T-helper 22 cell (primary cell): ENCODE results near the gene TRUB2.
"Not testable (repeated sequence)": the region's sequence is repeated elsewhere in the genome, so short reads cannot be mapped to it uniquely, and the experiment has no call there.

ENCODE experiments used
- DNase-seq: peaks from one replicate; pipeline ENCODE4 v3.0.0-alpha.2; 2020; ENCODE audit warnings: low read depth

The TRUB2 gene

GRCh38 chr9:128340691-128341434, 18.6 kb upstream of the TRUB2 start:
- DNase-seq, result no peak

DNA sequence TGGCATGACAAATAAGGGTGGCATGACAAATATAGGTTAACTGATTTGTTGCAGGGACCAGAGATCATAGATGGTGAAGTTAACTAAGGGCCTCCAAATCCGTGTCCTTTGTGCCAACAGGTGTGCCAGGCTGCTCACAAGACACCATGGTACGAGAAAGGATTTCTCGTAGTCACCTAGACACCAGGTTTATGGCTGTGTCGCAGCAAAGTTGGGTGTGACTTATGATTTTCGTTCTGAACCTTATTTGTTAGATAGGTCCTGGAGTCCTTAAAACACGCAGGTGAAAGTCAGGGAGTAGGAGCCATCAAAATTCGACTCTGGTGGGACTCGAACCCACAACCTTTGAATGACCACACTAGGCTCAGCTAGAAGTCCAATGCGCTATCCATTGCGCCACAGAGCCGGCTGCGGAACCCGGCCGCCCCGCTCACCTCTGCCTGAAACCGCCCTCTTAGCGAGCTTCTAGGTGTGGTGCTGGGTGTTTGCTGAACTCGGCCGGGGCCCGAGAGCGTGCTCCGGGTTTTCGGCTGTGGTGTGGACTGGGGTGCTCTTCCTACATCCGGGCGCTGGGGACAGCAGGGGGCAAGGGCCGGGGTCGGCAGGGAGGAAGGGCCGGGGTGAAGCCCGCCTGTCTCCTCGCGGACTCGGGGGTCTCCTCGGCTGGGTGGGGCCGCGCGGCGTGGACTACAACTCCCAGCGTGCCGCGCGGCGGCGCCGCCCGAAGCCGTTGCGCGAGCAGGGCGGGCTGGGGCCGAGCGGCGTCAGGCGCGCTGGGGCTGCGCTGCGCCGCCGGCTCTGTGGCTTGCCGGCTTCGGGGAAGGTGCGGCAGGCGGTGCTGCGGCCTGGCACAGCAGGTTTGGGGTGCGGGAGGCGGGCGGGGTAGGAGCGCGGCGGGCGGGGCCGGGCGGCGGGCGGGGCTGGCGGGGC, 17.8 kb upstream of the TRUB2 start, which contains the start of gene SLC27A4:
Gene SLC27A4, plus strand, starts transcription at position 767 of the 930 bp plus-strand sequence. CDS start 2,606 bp downstream, outside the sequence.
- peak; percentile 81 for DNase-seq

DNA sequence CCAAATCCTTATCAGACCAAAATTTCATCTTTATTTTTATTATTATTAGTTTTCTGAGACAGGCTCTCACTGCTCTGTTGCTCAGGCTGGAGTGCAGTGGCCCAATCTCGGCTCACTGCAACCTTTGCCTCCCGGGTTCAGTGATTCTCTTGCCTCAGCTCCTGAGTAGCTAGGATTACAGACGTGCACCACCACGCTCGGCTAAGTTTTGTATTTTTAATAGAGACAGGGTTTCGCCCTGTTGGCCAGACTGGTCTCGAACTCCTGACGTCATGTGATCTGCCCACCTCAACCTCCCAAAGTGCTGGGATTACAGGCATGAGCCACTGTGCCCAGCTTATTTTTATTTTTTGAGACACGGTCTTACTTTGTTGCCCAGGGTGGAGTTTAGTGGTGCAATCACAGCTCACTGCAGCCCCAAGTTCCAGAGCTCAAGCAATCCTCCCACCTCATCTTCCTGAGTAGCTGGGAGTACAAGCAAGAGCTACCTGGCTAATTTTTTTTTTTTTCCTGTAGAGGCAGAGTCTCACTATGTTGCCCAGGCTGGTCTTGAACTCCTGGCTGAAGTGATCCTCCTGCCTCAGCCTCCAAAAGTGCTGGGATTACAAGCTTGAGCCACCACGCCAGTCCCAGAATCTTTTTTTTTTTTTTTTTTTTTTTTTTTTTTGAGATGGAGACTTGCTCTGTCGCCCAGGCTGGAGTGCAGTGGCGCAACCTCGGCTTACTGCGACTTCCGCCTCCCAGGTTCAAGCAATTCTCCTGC, 16.8 kb upstream of the TRUB2 start:
- not testable (repeated sequence) for DNase-seq

DNA sequence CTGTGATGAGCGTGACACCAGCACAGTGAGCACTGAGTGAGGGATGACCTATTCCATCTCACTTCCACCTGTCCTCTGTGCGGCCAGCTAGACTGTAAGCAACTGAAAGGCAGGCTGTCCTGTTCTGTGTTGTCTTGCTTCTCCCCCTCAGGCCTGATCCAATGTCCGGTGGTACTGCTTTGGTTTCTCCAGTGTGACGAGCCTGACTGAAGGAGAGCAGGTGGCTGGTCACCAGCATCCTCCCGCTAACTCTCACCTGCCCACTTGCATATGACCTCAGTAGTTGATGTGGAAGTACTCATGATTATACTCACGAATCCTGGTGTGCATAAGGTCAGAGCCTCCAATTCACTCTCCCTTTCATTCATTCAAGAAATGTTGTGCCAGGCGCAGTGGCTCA, 15.7 kb upstream of the TRUB2 start:
- DNase-seq, result no peak

DNA sequence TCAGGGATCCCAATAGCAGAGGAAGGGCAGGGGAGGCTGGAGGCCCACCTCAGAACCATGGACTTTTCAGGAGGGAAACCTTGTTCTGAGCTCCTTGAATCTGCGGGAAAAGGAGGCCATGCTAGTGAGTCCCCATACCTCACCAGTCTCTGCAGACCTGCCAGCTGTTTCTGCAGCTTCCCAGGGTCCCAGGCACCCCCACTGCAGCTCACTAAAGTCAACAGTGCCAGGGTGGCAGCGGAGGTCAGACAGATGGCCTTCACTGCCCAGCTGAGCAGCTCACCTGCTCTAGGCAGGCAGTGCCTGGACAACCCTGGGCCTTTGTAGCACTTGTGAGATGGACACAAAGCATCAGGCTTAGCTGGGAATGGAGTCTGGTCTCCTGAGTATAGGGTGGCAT, 13.7 kb upstream of the TRUB2 start:
- DNase-seq, result no peak

GRCh38 chr9:128335161-128335560, 12.9 kb upstream of the TRUB2 start:
- no peak for DNase-seq

- no peak for DNase-seq
Observed at GRCh38 chr9:128333451-128333869, 11.2 kb upstream of the TRUB2 start.

DNA sequence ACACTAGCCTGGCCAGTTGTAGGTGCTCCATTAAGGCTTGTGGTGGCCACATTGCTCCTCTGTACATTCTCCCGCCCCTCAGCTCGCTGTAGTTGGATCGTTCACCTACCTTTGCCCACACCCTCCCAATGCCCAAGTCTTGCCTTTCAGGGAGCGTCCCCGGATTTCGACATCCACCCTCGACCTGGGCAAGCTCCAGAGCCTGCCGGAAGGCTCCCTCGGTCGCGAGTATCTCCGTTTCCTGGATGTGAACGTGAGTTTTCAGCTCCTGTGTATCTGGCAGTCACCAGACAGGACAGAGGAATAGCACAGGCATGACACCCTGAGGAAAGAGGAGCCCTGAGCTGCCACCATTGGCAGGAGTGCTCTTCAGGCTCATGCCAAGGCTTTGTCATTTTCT, 3.4 kb upstream of the TRUB2 start:
- no peak for DNase-seq

DNA sequence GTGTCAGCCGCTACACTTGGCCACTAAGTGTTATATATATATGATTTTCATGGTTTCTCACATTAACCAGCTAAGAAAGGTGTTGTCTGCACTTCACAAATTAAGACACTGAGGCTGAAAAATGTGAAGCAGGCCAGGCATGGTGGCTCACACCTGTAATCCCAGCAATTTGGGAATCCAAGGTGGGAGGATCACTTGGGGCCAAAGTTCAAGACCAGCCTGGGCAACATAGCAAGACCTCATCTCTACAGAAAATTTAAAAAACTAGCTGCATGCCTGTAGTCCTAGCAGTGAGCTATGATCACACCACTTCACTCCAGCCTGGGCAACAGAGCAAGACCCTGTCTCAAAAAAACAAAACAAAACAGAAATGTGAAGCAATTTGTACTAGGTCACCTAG, 2.2 kb upstream of the TRUB2 start:
- no peak for DNase-seq

DNA sequence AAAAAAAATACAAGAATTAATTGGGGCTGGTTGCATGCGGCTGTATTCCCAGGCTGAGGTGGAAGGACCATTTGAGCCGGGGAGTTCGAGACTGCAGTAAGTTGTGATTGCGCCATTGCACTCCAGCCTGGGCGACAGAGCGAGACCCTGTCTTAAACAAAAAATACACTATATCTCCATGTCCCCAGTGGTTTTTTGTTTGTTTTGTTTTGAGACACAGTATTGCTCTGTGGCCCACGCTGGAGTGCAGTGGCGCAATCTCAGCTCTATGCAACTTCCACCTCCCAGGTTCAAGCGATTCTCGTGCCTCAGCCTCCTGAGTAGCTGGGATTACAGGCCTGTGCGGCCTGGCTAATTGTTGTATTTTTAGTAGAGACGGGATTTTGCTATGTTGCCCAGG, 1.5 kb upstream of the TRUB2 start:
- DNase-seq, result no peak

- no peak for DNase-seq
Observed at GRCh38 chr9:128323212-128323730, 1.0 kb upstream of the TRUB2 start.

DNA sequence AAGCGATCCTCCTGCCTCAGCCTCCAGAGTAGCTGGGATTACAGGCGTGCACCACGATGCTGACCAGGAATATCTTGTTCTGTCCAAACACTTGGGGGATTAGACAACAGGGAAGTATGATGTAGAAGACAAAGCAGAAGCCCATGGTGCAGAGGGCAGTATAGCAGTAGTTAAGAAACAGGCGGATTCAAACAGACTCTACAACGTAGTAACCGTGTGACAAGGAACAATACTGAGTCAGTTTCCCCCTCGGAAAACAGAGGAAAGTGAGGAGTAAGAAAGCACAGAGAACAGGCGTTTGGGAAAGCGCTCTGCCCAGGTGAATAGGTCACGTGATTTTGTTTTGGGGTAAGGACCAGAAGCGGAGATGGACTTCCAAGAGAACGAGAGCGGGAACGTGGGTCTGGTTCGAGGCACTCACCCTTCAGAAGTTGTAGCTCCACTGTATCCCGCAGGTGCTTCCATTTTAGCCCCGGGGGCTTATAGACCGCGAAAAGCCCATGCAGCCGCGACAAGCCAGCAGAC, 306 bp downstream of the TRUB2 start:
- DNase-seq, result no peak

DNA sequence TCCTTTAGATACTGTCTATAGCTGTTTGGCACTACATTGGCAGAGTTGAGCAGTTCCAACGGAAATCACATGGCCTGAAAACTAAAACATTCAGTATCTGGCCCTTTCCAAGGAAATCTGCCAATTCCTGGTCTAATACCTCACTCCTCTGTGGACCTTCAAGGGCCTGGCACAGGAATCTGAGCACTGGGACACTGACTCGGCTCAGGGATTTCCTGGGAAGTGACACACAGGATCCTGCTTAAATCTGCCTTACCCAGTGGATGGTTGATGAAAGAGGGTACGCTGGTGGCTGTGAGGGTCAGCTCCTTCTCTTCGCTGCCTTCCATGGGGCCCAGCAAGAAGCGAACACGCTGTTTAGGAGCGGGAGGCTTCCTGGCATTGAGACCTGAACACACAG, 904 bp downstream of the TRUB2 start:
- no peak for DNase-seq

DNA sequence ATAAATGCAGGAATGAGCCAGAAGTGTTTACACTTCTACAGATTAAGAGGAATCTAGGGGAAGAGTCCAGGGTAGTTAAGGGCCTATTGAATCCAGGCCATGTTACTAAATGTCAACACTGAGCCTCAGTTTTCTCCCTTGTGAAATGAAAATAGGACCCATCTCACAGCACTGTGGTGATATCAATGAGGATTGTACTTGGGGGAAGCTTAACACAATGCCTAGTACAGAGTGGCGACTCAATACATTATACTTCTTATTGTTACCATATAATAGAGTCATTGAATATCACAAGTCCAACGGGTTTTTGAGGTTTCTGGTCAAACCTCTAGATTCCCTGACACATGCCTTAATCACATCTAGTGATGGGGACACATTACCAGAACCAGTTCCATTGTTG, 4.6 kb downstream of the TRUB2 start:
- no peak for DNase-seq

GRCh38 chr9:128316421-128316820, 5.8 kb downstream of the TRUB2 start:
- no peak for DNase-seq

DNA sequence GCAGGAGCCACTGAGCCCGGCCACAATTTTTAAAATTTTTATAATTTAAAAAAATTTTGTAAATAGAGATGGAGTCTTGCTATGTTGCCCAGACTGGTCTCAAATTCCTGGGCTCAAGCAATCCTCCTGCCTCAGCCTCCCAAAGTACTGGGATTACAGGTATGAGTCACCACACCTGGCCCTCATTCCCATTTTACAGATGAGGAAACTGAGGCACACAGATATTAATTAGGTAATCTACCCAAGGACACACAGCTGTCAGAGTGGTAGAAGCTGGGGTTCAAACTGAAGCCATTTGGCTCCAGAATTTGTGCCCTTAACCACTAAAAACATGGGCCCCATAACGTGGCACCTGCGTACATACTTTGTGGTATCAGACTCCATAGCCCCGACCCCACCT, 7.5 kb downstream of the TRUB2 start:
- no peak for DNase-seq

DNA sequence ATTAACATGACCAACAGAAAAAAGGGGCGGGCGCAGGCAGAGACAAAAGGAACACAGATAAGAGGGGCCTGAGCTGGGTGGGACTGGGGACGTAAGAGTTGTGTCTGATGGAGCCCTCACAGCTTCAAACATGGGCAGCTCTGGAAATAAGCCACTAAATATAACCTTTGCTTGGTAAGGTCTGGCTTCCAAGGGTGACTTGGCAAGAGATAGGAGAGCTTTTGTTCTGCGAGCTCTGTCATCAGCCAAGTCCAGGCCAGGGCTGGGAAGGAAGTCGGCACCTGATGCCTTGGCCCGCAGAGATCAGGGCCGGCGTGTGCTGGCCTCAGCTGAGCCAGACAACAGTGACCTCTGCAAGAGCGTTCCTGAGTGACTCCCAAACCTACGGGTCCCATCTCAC, 11.8 kb downstream of the TRUB2 start:
- DNase-seq, result no peak

GRCh38 chr9:128309551-128309950, 12.7 kb downstream of the TRUB2 start:
- DNase-seq, result no peak

DNA sequence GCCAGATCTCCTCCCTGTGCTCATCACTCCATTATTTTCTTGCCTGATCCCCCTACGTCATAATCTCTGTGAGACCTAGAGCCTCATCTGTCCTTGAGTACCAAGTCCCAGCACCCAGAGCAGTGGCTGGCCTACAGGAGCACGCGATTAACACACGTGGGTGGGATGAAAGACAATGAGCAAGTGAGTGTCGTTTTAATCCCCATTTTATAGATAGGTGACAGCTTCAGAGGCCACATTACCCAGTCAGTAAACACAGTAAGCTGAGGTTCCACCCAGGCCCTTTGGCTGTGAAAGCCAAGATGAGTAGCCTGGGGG, 17.3 kb downstream of the TRUB2 start:
- DNase-seq, result no peak

GRCh38 chr9:128304136-128304970, 17.9 kb downstream of the TRUB2 start:
- no peak for DNase-seq
